GM23338 (cell line): ENCODE measurements around the gene UTS2. TPM values are rescaled to one million over a fixed set of nuclear protein-coding genes. Genes with fewer than 3 reads are reported as not detected.

Experiments
- ATAC-seq: fragments of 200-7000 bp; cut with Tn5 transposase; 3 replicates; pipeline ENCODE4 v1.9.1; 2020
- DNase-seq: peaks from one replicate; pipeline ENCODE4 v3.0.0-alpha.2; 2015; ENCODE audit warnings: low spot score
- H2AFZ ChIP-seq: fragments of 200-600 bp; sonication (generic); 2 replicates; pipeline ENCODE4 v1.8.0; 2016; ENCODE audit warnings: antibody characterized with exemption, mild to moderate bottlenecking, moderate library complexity
- H3F3A ChIP-seq: fragments of 200-600 bp; sonication (generic); replicated peaks from 2 replicates; pipeline ENCODE4 v1.8.0; 2017; ENCODE audit warnings: antibody characterized with exemption, mixed run types, low read depth
- H3K27ac ChIP-seq: fragments of 200-600 bp; sonication (generic); 2 replicates; pipeline ENCODE4 v1.6.1; 2016; ENCODE audit warnings: low read depth
- H3K27me3 ChIP-seq: fragments of 200-600 bp; sonication (generic); 2 replicates; pipeline ENCODE4 v1.8.0; 2016; ENCODE audit warnings: mild to moderate bottlenecking, mixed run types, moderate library complexity; ENCODE audit not compliant: insufficient read depth
- H3K36me3 ChIP-seq: fragments of 200-600 bp; sonication (generic); 2 replicates; pipeline ENCODE4 v1.8.0; 2016; ENCODE audit warnings: mild to moderate bottlenecking; ENCODE audit not compliant: insufficient read depth
- H3K4me1 ChIP-seq: fragments of 200-600 bp; sonication (generic); 2 replicates; pipeline ENCODE4 v1.8.0; 2016; ENCODE audit warnings: mild to moderate bottlenecking, moderate library complexity; ENCODE audit not compliant: insufficient read depth
- H3K4me2 ChIP-seq: fragments of 200-600 bp; sonication (generic); 2 replicates; pipeline ENCODE4 v1.7.1; 2017; ENCODE audit warnings: mixed run types
- H3K4me3 ChIP-seq: fragments of 200-600 bp; sonication (generic); 2 replicates; pipeline ENCODE4 v1.6.1; 2016; ENCODE audit warnings: mixed run types
- H3K79me2 ChIP-seq: fragments of 200-600 bp; sonication (generic); replicated peaks from 2 replicates; pipeline ENCODE4 v1.8.0; 2017; ENCODE audit warnings: mild to moderate bottlenecking; ENCODE audit not compliant: insufficient read depth
- H3K9me2 ChIP-seq: fragments of 200-600 bp; sonication (generic); 2 replicates; pipeline ENCODE4 v1.8.0; 2017; ENCODE audit not compliant: insufficient read depth
- H4K20me1 ChIP-seq: fragments of 200-600 bp; sonication (generic); replicated peaks from 2 replicates; pipeline ENCODE4 v1.8.0; 2017; ENCODE audit warnings: mild to moderate bottlenecking; ENCODE audit not compliant: insufficient read depth
- H3K27ac Mint-ChIP-seq: 2 replicates; pipeline ENCODE4 v1.8.0; 2020; ENCODE audit warnings: inconsistent platforms, mild to moderate bottlenecking, moderate library complexity, mixed read lengths
- H3K27me3 Mint-ChIP-seq: 3 replicates; pipeline ENCODE4 v1.8.0; 2022; ENCODE audit warnings: low read depth, mild to moderate bottlenecking, moderate library complexity, mixed read lengths, inconsistent platforms; ENCODE audit not compliant: insufficient read depth, poor library complexity
- H3K36me3 Mint-ChIP-seq: 3 replicates; pipeline ENCODE4 v1.8.0; 2021; ENCODE audit warnings: low read depth, mild to moderate bottlenecking, inconsistent platforms, moderate library complexity, mixed read lengths
- H3K4me1 Mint-ChIP-seq: 3 replicates; pipeline ENCODE4 v1.8.0; 2020; ENCODE audit warnings: mild to moderate bottlenecking, inconsistent platforms, mixed read lengths
- H3K4me3 Mint-ChIP-seq: 3 replicates; pipeline ENCODE4 v1.8.0; 2021; ENCODE audit warnings: moderate library complexity, mild to moderate bottlenecking, inconsistent platforms, mixed read lengths
- H3K9me3 Mint-ChIP-seq: 3 replicates; pipeline ENCODE4 v1.8.0; 2020; ENCODE audit warnings: moderate library complexity, mild to moderate bottlenecking, inconsistent platforms, mixed read lengths
- CREB1 ChIP-seq: fragments of 250-450 bp; sonication (Bioruptor Pico); IDR thresholded peaks from 2 replicates; pipeline ENCODE4 v1.5.0; 2020; ENCODE audit warnings: low read depth, mild to moderate bottlenecking, moderate library complexity
- ETS1 ChIP-seq: IDR thresholded peaks from 2 replicates; pipeline ENCODE4 v1.6.1; 2016; ENCODE audit warnings: antibody characterized with exemption
- EZH2 ChIP-seq: fragments of 200-600 bp; sonication (generic); IDR thresholded peaks from one replicate; pipeline ENCODE4 v1.8.0; 2017; ENCODE audit warnings: antibody characterized with exemption, mild to moderate bottlenecking, low read depth; ENCODE audit not compliant: unreplicated experiment
- EZH2phosphoT487 ChIP-seq: fragments of 200-600 bp; sonication (generic); IDR thresholded peaks from one replicate; pipeline ENCODE4 v1.8.1; 2018; ENCODE audit warnings: antibody characterized with exemption; ENCODE audit not compliant: unreplicated experiment
- JUNB ChIP-seq: IDR thresholded peaks from one replicate; pipeline ENCODE4 v1.6.1; 2016; ENCODE audit warnings: antibody characterized with exemption; ENCODE audit not compliant: unreplicated experiment
- NANOG ChIP-seq: IDR thresholded peaks from 2 replicates; pipeline ENCODE4 v1.6.1; 2016; ENCODE audit warnings: antibody characterized with exemption, borderline replicate concordance
- POLR2AphosphoS5 ChIP-seq: IDR thresholded peaks from 2 replicates; pipeline ENCODE4 v1.6.1; 2016; ENCODE audit warnings: antibody characterized with exemption, low read depth
- REST ChIP-seq: IDR thresholded peaks from one replicate; pipeline ENCODE4 v1.6.1; 2018; ENCODE audit warnings: antibody characterized with exemption; ENCODE audit not compliant: unreplicated experiment
- STAT1 ChIP-seq: IDR thresholded peaks from one replicate; pipeline ENCODE4 v1.6.1; 2016; ENCODE audit warnings: antibody characterized with exemption; ENCODE audit not compliant: unreplicated experiment
- ZNF114 ChIP-seq: fragments of 250-450 bp; sonication (Bioruptor Pico); IDR thresholded peaks from 2 replicates; pipeline ENCODE4 v1.5.0; 2020; ENCODE audit warnings: mild to moderate bottlenecking, moderate library complexity
- ZNF462 ChIP-seq: fragments of 250-450 bp; sonication (Bioruptor Pico); IDR thresholded peaks from 2 replicates; pipeline ENCODE4 v1.5.0; 2020; ENCODE audit warnings: mild to moderate bottlenecking, moderate library complexity
- polyA plus RNA-seq: library from polyadenylated mRNA; unstranded; fragments of >200 nt; fragmentation: Nextera tagmentation; extraction: Ambion mirVana; gene quantifications from 2 replicates; pipeline ENCODE4 v1.2.1, GENCODE V29; 2016
- total RNA-seq: library from RNA; depleted of rRNA; stranded (reverse); fragments of >200 nt; shearing (Covaris generic); gene quantifications from 2 replicates; pipeline ENCODE4 v1.2.3, GENCODE V29; 2014

UTS2 gene
- total and polyA plus RNA-seq, 2 experiments from 2014 or later = not detected

GRCh38 chr1:7862211-7863060 is 9.6 kb upstream of the UTS2 start (continued):
- TF ChIP-seq ZNF462 (CRISPR knock-in tag) = no peak
- TF ChIP-seq JUNB = no peak

GRCh38 chr1:7861452-7861851 is 8.6 kb upstream of the UTS2 start:
- no peak overlapping the region for H3K27ac Mint-ChIP-seq
- no peak for DNase-seq
- Histone ChIP-seq H3K4me3 (no peak overlapping the region), H3K9me2 (no peaks in the 10 kb centered on the region), H3F3A (no peaks in the 10 kb centered on the region), H3K4me2 (no peak overlapping the region), H3K36me3 (no peaks in the 10 kb centered on the region), H3K4me1 (no peaks in the 10 kb centered on the region), H4K20me1 (no peaks in the 10 kb centered on the region), H3K27me3 (no peaks in the 10 kb centered on the region), H3K27ac (no peak overlapping the region), H3K79me2 (no peaks in the 10 kb centered on the region), H2AFZ (no peak overlapping the region)
- H3K27me3 Mint-ChIP-seq = peaks cover 1% of the 10 kb centered on the region
- ATAC-seq = no peak
- no peak overlapping the region for H3K4me3 Mint-ChIP-seq
- H3K9me3 Mint-ChIP-seq = no peaks in the 10 kb centered on the region; the same call in 2 of the 3 replicates
- TF ChIP-seq JUNB (no peak), EZH2 (no peak), ZNF114 (no peak), EZH2phosphoT487 (no peak), POLR2AphosphoS5 (no peak), ETS1 (no peak), REST (no peak), NANOG (no peak), STAT1 (no peak), CREB1 (no peak)
- H3K4me1 Mint-ChIP-seq = peaks cover under 1% of the 10 kb centered on the region; the same call in 2 of the 3 replicates
- no peaks in the 10 kb centered on the region for H3K36me3 Mint-ChIP-seq
